Measurements from ENCODE around the gene CFAP73. TPM values are rescaled to one million over a fixed set of nuclear protein-coding genes. Genes with fewer than 3 reads are reported as not detected.

The CFAP73 gene
- polyA plus RNA-seq, 3 donors, result 0.14 TPM; not detected in 2

DNA sequence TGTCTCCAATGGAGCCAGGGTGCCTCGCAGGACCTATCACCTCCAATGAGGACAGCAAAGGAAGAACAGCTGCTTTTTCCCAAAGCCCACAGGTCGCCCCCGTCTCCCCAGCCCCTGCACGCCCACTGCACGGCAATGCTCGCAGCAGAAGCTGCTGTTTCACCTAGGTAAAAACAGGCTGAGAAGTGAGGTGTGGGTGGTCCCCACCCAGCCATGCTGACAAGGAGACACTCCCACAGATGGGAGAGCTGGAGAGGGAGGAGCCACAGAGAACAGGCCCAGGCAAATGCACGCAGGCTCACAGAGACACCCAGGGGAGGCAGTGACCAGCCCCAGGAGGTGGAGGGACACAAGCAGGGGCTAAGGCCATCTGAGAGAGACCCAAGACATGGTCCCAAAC lies 10.4 kb downstream of the CFAP73 start:
- H3K9me3 Mint-ChIP-seq, result peaks cover 0 to 5% (median 0%) of the 10 kb centered on the region in 7 donors
- Histone ChIP-seq H3K79me2 (ENCODE audit: insufficient read depth, low read length) (no peaks in the 10 kb centered on the region), H3K9ac (ENCODE audit: insufficient read depth, low read length, poor library complexity, severe bottlenecking) (no peak overlapping the region), H3K9me3 (replicated peaks in 1 of 2; ENCODE audit: control insufficient read depth in 1 of 2, insufficient read depth in 1 of 2, low read length in 2 of 2) (peaks cover 0 to 6% of the 10 kb centered on the region in 2 donors), H3K36me3 (replicated peaks in 1 of 2; ENCODE audit: control insufficient read depth in 1 of 2, insufficient read depth in 2 of 2, low read length in 2 of 2) (peaks cover 68 to 76% of the 10 kb centered on the region in 2 donors), H2AFZ (ENCODE audit: insufficient read depth, low read depth, low read length, poor library complexity, severe bottlenecking) (no peak overlapping the region), H3K27ac (ENCODE audit: low read depth in 1 of 2, low read length in 2 of 2) (no peak overlapping the region), H3K4me2 (replicated peaks; ENCODE audit: extremely low read depth, low read length, poor library complexity, severe bottlenecking) (no peak overlapping the region), H3K4me3 (replicated peaks in 1 of 3; ENCODE audit: low read depth in 2 of 3, low read length in 3 of 3) (no peak overlapping the region), H3K27me3 (ENCODE audit: control insufficient read depth in 2 of 2, insufficient read depth in 2 of 2, low read length in 2 of 2) (peaks cover 6 to 12% of the 10 kb centered on the region in 2 donors), H4K20me1 (ENCODE audit: insufficient read depth, low read length) (no peaks in the 10 kb centered on the region), H3K4me1 (ENCODE audit: control insufficient read depth in 1 of 2, insufficient read depth in 2 of 2, low read length in 2 of 2) (peaks cover 0 to 10% of the 10 kb centered on the region in 2 donors)
- intact Hi-C loops (cut with micrococcal nuclease), result loop anchor here in 1 of 2 donors (10.0 kb wide), 1 partner anchor 275 kb away; no protein-coding TSS in a partner anchor
- peak overlapping the region in 1 of 7 donors; percentile 64 for H3K27ac Mint-ChIP-seq
- peaks cover 9% of the 10 kb centered on the region for H3K4me1 Mint-ChIP-seq
- H3K36me3 Mint-ChIP-seq, result peaks cover 80% of the 10 kb centered on the region in 2 donors
- no peak overlapping the region for H3K4me3 Mint-ChIP-seq
- DNase-seq, result no peak
- 100% methylated on average over 6 of the region's 7 CpGs for WGBS (ENCODE audit: insufficient coverage)
- peaks cover 14 to 18% (median 16%) of the 10 kb centered on the region in 3 donors for H3K27me3 Mint-ChIP-seq (ENCODE audit: low read depth in 3 of 3)
- TF ChIP-seq, protein P1, sequence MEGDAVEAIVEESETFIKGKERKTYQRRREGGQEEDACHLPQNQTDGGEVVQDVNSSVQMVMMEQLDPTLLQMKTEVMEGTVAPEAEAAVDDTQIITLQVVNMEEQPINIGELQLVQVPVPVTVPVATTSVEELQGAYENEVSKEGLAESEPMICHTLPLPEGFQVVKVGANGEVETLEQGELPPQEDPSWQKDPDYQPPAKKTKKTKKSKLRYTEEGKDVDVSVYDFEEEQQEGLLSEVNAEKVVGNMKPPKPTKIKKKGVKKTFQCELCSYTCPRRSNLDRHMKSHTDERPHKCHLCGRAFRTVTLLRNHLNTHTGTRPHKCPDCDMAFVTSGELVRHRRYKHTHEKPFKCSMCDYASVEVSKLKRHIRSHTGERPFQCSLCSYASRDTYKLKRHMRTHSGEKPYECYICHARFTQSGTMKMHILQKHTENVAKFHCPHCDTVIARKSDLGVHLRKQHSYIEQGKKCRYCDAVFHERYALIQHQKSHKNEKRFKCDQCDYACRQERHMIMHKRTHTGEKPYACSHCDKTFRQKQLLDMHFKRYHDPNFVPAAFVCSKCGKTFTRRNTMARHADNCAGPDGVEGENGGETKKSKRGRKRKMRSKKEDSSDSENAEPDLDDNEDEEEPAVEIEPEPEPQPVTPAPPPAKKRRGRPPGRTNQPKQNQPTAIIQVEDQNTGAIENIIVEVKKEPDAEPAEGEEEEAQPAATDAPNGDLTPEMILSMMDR (IDR thresholded peaks at IDR 0.05), result no peak

DNA sequence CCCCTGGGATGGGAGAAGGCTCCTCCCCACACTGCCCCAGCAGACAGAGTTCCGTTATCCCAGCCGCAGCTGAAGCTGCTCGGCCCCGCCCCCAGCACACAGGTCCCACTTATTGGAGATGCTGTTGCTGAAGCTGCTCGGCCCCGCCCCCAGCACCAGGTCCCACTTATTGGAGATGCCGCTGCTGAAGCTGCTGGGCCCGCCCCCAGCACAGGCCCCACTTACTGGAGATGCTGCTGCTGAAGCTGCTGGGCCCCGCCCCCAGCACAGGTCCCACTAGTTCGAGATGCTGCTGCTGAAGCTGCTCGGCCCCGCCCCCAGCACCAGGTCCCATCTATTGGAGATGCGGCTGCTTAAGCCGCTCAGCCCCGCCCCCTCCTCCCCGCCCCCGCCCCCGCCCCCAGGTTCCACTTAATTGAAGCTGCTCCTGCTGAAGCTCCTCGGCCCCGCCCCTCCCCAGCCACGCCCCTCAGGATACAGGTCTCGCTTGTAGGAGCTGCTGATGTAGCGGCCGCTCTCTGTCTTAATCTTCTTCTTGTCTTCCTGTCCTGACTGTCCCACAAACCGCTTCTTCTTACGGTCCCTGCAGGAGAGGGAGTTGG lies 12.0 kb downstream of the CFAP73 start:
- Mint-ChIP-seq H3K4me1 (no peaks in the 10 kb centered on the region), H3K4me3 (no peak overlapping the region), H3K27ac (peak overlapping the region in 2 of 7 donors; percentile 47 to 78), H3K27me3 (ENCODE audit: low read depth in 3 of 3) (peaks cover 2 to 3% (median 2%) of the 10 kb centered on the region in 3 donors), H3K36me3 (peaks cover 92 to 96% of the 10 kb centered on the region in 2 donors), H3K9me3 (peaks cover 0 to under 1% (median 0%) of the 10 kb centered on the region in 7 donors)
- Histone ChIP-seq H3K36me3 (replicated peaks in 1 of 2; ENCODE audit: control insufficient read depth in 1 of 2, insufficient read depth in 2 of 2, low read length in 2 of 2) (peaks cover 84 to 91% of the 10 kb centered on the region in 2 donors), H3K9me3 (replicated peaks in 1 of 2; ENCODE audit: control insufficient read depth in 1 of 2, insufficient read depth in 1 of 2, low read length in 2 of 2) (no peaks in the 10 kb centered on the region), H3K4me1 (ENCODE audit: control insufficient read depth in 1 of 2, insufficient read depth in 2 of 2, low read length in 2 of 2) (no peaks in the 10 kb centered on the region), H3K27me3 (ENCODE audit: control insufficient read depth in 2 of 2, insufficient read depth in 2 of 2, low read length in 2 of 2) (no peaks in the 10 kb centered on the region), H4K20me1 (ENCODE audit: insufficient read depth, low read length) (no peaks in the 10 kb centered on the region), H3K27ac (ENCODE audit: low read depth in 1 of 2, low read length in 2 of 2) (no peak overlapping the region), H3K79me2 (ENCODE audit: insufficient read depth, low read length) (no peaks in the 10 kb centered on the region), H3K4me2 (replicated peaks; ENCODE audit: extremely low read depth, low read length, poor library complexity, severe bottlenecking) (no peak overlapping the region), H2AFZ (ENCODE audit: insufficient read depth, low read depth, low read length, poor library complexity, severe bottlenecking) (no peak overlapping the region), H3K4me3 (replicated peaks in 1 of 3; ENCODE audit: low read depth in 2 of 3, low read length in 3 of 3) (no peak overlapping the region), H3K9ac (ENCODE audit: insufficient read depth, low read length, poor library complexity, severe bottlenecking) (no peak overlapping the region)
- TF ChIP-seq, protein P1 (IDR thresholded peaks at IDR 0.05), result no peak
- 92% methylated on average over 10 of the region's 26 CpGs for whole genome bisulfite sequencing (ENCODE audit: insufficient coverage)
- no peak for DNase-seq
- intact Hi-C loops (cut with micrococcal nuclease), result no loop called here

Measured in CD14-positive monocyte (primary cell).